CD4-positive, alpha-beta T cell treated with Interferon gamma for 1 hour (primary cell): ENCODE measurements around the gene ZNF624.
A peak's percentile ranks its signal among the peaks of the same experiment; 100 is the strongest.
"Not testable (repeated sequence)": the region's sequence is repeated elsewhere in the genome, so short reads cannot be mapped to it uniquely, and the experiment has no call there.

ENCODE experiments used
- DNase-seq: peaks from one replicate; pipeline ENCODE4 v3.0.0-alpha.2; 2020

ZNF624 gene

DNA sequence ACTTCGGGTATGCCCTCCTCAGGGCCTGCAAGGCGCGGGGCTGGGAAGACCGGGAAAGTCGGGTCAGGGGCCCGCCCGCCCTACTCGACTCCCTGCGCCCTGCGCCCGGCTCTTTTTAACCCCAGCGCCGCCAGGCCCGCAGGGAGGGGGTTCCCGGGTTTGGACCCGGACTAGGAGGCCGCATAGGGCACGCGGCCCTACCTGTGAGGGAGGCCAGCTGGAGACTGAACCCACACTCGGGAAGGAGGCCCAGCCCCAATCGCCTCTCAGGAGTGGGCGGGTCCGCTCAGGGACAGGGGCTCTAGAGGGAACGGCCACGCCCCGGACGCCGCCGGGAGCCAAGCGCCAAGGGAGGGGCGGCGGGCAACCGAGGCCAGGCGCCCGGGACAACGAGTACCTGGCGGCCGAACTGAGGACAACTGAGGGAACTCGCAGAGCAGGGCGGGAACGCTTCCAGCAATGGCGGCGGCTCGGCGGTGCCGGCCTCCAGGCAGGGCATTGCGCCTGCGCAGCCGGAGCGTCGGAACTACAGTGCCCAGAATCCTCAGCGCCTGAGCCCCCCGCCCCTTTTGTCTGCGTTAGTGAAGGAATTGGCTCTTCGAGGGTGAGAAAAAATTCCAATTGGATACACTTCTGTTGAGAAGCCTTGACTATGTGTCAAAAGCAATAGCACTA is at the start of gene ZNF624:
TSS of gene ZNF624 (minus strand) at position 484 of the 675 bp plus-strand sequence.
- peak; percentile 85 for DNase-seq

- not testable (repeated sequence) for DNase-seq
These were observed 44.0 kb upstream of the ZNF624 start for GRCh38 chr17:16697603-16698002.

- not testable (repeated sequence) for DNase-seq
These were observed 36.8 kb upstream of the ZNF624 start for GRCh38 chr17:16690447-16690846.

DNA sequence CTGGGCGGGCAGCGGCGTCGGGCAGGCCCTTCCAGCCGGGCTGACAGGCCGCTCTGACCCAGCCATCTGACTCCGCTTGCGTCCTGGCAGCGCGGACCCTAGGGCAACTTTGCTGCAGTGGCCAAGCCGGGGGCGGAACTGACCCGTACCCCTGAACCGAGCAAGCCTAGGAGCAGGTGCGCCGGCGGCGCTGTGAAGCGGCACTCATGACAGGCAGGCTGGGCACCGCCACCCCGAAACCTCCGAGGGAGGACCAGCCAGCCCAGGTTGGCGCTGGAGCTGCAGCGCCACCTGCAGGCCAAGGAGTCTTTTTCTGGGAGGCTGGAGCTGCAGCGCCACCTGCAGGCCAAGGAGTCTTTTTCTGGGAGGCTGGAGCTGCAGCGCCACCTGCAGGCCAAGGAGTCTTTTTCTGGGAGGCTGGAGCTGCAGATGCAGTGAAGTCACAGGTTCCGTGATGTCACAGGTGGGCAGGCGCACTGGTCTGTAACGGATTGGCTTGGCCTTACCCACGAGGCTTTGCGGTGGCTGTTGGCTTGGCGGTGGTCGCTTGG is 36.2 kb upstream of the ZNF624 start, which contains the start of gene CCDC144A:
TSS of gene CCDC144A (plus strand) at position 511 of the 551 bp plus-strand sequence. CDS start 160 bp downstream, outside the sequence.
- DNase-seq: peak; percentile 57

GRCh38 chr17:16687151-16687550 is 33.5 kb upstream of the ZNF624 start:
- DNase-seq: not testable (repeated sequence)

DNA sequence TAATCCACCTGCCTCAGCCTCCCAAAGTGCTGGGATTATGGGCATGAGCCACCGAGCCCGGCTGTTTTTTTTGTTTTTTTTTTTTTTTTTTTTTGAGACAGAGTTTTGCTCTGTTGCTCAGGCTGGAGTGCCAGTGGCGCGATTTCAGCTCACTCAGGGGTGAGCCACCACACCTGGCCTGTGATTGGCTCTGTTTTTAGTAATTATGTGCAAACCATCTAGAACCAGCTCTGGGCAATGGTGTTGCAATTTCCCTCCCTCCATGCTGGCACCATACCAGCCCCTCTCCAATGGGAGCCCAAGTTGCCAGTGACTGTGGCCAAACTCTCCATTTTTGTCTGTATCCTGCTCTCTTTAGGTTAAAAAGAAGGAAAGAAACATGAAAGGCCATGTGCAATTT is 32.4 kb upstream of the ZNF624 start:
- DNase-seq: not testable (repeated sequence)

DNA sequence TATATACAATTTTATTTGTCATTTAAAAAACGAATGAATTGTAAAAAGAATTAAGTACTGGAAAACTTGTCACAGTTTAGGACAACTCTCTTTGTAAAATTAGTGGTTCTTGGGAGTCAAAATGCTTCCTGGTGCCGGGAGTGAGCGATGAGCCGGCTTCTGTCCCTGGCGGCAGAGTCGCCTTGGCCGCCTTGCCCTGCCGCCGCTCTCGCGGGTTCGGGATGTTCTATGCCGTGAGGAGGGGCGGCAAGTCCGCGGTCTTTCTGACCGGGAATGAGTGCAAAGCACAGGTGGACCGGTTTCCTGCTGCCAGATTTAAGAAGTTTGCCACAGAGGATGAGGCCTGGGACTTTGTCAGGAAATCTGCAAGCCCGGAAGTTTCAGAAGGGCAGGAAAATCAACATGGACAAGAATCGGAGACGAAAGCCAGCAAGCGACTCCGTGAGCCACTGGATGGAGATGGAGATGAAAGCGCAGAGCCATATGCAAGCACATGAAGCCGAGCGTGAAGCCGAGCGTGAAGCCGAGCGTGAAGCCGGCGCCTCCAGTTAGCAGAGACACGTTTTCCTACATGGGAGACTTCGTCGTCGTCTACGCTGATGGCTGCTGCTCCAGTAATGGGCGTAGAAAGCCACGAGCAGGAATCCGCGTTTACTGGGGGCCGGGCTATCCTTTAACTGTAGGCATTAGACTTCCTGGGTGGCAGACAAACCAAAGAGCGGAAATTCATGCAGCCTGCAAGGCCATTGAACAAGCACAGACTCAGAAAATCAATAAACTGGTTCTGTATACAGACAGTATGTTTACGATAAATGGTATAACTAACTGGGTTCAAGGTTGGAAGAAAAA is 29.9 kb upstream of the ZNF624 start:
- not testable (repeated sequence) for DNase-seq

- DNase-seq: no peak
These were observed 23.1 kb upstream of the ZNF624 start for GRCh38 chr17:16676676-16677268.

DNA sequence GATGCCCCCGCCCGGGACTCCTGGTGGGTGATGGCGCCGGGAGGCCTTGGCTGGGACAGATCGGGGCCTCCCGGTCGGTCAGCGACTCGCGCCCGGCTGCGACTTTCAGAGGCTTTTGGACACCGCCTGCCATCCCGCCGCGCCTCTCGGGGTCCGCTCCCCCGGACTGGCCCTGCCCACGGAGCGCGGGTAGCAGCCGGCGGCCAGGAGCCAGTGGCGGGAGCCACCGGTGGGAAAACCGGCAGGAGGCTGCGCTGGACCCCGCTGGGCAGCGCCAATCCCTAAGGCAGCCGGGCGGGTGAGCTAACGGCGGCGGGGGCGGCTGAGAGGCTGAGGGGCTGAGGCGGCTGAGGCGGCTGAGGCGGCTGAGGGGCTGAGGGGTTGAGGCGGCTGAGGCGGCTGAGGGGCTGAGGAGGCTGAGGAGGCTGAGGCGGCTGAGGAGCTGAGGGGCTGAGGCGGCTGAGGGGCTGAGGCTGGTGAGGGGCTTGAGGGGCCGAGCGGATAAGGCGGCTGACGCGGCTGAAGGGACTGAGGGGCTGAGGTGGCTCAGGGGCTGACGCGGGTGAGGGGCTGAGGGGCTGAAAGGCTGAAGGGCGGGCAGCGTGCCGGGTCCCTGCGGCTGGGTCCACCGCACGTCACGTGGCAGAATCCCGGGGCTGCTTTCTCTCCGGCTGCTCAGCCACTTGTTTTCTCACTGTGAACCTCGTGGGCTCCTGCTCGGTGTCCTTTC is 13.4 kb upstream of the ZNF624 start:
- not testable (repeated sequence) for DNase-seq

DNA sequence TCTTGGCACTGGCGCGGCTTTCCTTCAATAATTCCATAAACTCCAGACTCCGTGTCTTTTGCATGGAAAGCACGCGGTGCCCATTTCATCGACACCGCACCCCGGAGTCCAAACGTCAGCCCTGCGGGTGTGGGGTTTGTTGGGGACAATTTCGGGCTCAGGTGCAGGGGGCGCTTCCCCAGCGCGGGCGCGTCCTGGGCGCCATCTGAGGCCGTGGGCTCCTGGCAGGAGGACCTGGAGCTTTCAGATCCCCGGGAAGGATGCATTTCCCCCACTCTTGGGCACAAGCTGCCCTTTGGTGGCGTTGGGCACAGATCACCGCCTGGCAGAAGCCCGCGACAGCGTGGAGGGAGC is 12.9 kb upstream of the ZNF624 start:
- not testable (repeated sequence) for DNase-seq

GRCh38 chr17:16662936-16663335 is 9.3 kb upstream of the ZNF624 start:
- DNase-seq: no peak

- DNase-seq: no peak
These were observed 7.6 kb upstream of the ZNF624 start for GRCh38 chr17:16661217-16661616.

DNA sequence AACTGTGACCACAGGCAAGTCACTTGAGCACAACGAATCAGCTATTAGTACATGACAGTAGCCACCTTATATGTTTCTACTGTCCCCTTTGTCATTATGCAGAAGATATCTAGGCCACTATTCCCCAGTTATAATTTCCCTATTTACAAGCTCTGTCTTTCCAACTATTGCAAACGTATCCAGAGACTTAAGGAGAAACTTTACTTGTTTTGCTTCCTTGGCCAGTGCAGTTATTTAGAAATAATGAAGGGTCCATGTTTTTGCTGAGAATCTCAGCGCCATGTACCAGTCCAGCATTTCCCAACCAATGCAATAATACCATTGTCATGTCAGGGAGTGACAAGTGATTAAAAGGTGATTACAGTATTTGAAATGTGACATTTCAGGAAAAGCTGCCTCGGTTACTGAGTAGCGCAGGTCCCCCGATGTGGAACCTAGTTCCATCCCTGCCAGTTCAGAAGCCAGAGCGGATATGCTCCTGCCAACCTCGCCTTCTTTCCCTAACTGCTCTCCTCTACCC is 743 bp downstream of the ZNF624 start:
- DNase-seq: no peak

DNA sequence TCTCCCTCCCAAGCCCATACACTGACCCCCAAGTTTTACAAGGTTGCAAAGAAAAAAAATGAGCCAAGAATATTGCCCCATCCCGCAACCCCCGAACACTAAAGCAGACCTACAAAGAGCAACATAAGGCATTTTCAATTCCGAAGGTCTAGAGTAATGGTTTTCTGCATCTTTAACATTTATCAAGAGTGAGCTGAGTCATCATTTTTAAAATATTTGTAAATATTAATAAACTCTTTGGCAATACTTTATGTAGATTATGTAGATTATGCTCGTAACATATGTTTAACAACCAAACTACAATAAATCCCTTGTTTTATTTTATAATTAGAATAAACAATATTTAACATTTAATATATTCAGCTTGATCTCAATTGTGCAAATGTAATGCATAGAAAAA is 1.4 kb downstream of the ZNF624 start:
- no peak for DNase-seq

DNA sequence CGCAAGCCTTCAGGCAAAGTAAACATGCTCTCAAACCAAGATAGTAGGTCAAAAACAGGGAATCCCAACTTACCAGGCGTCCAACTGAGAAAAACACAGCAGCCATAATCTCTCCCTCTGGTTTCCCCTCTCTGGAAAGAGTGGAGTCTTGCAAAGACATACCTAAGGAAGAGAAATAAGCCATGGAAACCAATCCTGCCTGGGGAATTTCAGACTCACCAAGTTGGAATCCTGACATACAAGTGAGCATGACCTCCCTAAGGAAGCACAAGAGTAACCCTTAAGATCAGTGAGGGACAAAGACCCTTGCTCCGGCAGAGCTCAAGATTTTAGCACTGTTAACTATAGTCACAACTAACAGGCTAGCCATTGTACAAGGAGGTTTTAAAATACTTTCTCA is 4.1 kb downstream of the ZNF624 start:
- DNase-seq: no peak

DNA sequence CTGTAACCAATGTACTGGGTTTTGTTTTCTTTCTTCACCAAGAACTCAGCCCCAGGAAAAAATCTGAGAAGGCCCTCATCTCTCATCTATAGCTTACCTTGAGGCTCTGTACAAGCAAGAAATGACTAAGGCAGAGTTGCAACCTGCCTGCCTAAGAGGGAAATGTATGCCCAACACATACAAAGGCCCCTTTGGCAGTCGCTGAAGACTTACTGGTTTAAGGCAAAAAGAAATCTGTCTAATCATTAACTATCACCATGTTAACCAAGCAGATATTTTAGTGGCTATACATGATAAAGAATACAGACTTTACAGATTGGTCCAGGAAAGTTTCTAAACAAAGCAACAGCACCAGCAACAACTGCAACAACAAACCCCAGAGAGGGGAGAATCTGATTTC is 14.2 kb downstream of the ZNF624 start:
- no peak for DNase-seq

DNA sequence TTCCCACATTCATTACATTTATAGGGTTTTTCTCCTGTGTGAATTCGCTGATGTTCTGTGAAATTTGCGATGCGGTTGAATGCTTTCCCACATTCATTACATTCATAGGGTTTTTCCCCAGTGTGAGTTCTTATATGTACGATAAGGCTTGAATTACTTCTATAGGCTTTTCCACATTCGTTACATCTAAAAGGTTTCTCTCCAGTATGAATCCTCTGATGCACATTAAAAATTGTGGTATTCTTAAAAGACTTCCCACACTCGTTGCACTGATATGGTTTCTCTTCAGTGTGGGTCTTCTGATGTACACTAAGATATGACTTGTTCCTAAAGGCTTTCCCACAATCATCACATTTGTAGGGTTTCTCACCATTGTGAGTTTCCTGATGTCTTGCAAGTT is 30.4 kb downstream of the ZNF624 start:
- DNase-seq: no peak

DNA sequence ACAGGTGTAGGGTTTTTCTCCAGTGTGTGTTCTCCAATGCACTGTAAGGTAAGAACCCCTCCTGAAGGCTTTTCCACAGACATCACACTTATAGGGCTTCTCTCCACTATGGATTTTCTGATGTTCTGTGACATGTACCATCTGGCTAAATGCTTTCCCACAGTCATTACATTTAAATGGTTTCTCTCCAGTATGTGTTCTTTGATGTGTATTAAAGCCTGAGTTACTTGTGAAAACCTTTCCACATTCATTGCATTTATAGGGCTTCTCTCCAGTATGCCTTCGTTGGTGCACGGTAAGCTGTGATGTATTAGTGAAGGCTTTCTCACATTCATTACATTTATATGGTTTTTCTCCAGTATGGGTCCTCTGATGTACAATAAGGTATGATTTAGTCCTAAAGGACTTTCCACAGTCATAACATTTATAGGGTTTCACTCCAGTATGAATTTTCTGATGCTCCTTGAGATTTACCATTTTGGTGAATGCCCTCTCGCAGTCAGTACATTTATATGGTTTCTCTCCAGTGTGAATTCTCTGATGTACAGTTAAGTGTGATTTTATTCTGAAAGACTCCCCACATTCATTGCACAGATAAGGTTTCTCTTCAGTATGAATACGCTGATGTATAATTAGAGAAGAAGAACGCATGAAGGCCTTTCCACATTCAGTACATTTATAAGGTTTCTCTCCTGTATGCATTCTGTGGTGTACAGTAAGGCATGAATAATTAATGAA is 30.9 kb downstream of the ZNF624 start:
- DNase-seq: no peak

GRCh38 chr17:16617481-16618060 is 36.1 kb downstream of the ZNF624 start:
- no peak for DNase-seq

DNA sequence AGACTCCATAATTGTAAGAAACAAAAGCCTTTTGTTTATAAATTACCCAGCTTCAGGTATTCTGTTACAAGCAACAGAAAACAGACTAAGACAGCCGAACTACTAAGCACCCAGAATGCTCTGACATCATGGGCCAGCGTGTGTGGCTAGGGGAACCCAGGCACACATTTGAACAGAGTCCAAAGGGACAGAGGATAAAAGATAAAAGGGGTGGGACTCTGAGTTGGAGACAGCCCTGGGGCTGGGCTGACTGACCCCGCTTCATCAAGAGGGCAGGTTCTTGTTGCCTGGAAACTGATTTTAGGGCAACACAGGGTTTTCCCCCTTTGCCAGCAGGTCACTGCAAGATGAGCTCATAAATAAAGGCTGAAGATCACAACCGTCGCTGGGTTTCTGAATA is 54.1 kb downstream of the ZNF624 start:
- no peak for DNase-seq

DNA sequence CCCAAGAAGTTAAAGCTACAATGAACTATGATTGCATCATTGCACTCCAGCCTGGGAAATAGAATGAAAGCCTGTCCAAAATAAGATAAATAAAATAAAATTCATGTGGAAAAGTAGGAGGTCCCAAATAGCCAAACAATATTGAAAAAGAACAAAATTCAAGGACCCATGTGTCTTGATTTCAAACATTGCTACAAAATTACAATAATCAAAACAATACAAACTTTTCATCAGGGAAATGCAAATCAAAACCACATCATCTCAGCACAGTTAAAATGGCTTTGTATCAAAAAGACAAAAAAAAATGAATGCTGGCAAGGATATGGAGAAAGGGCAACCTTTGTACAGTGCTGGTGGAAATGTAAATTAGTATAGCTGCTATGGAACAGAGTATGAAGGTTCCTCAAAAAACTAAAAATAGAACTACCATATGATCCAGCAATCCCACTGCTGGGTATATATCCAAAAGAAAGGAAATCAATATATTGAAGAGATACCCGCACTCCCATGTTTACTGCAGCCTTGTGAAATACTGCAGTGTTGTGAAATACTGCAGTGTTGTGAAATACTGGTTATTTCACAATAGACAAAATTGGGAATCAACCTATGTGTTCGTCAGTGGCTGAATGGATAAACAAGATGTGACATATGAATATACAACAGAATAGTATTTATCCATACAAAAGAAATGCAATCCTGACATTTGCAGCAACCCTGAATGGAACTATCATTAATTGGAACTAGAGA is 60.1 kb downstream of the ZNF624 start:
- no peak for DNase-seq
